ENCODE measurements around the gene MSI2.
A peak's percentile ranks its signal among the peaks of the same experiment; 100 is the strongest.

MSI2 gene

GRCh38 chr17:57589151-57590034 lies 333.1 kb downstream of the MSI2 start:
- no peak for DNase-seq

- no peak for DNase-seq
Measured at GRCh38 chr17:57593739-57594462, 337.6 kb downstream of the MSI2 start.

- no peak for DNase-seq
Measured at GRCh38 chr17:57594767-57595166, 338.4 kb downstream of the MSI2 start.

DNA sequence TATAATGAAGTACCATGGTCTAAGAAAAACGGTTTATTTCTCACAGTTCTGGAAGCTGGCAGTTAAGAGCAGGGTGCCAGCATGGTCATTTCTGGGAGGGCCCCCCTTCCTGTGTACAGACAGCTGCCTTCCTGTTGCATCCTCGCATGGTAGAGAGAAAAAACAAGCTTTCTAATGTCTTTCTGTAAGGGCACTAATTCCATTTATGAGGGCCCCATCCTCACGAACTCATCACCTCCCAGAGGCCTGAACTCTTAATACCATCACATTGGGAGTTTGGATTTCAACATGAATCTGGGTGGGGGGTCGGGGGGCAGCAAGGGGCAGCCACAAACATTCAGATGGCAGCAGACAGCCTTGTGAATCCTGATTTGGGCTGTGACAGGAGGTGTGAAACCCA lies 339.1 kb downstream of the MSI2 start:
- DNase-seq = no peak

DNA sequence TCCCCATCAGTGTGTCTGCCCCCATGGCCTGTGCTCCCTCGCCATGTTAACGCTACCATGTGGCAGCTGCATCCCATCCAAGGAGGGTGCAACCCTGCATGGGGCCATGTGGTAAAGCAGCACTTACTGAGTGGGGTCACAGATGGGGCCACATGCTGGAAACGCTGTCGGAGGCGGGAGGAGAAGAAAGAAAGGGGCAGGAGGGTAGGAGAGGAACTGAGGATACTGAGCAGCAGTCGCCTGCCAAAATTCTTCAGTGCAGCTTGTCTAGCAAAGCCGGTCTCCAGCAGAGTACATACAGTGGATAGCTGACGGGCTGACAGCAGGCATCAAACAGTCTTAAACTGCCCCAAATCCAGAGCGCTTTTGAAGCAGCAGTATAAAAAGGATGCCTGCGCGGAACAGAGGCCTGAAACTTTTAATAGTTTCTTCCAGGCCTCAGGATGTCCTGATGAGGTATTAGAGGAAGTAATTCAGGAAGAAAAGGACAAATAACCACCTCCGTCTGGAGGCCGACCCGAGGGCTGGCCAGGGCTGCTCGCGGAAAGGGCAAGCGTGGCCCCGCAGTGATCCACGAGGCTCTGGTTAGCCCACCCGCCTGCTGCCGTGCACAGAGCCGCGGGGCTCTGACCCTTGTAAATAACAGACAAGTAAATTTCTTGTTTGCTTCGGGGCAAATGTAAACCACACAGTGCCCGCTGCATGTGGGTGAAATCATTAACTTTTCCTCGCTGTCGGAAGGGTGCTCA lies 339.8 kb downstream of the MSI2 start:
- no peak for DNase-seq

DNA sequence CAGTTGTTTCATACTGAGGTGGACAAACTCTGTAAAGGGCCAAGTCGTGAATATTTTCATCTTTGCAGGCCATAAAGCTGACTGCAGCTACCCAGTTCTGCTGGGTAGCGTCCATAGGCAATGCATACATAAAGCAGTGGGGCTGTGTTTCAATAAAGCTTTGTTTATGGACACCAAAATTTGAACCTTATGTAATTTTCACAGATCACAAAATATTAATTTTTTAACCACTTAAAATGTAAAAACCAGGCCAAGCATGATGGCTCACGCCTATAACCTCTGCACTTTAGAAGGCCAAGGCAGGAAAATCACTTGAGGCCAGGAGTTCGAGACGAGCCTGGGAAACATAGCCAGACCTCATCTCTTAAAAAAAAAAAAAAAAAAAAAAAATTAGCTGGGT lies 340.8 kb downstream of the MSI2 start:
- DNase-seq = no peak

- peak; percentile 19 to 43 for DNase-seq
Measured at GRCh38 chr17:57597531-57598453, 341.5 kb downstream of the MSI2 start.

DNA sequence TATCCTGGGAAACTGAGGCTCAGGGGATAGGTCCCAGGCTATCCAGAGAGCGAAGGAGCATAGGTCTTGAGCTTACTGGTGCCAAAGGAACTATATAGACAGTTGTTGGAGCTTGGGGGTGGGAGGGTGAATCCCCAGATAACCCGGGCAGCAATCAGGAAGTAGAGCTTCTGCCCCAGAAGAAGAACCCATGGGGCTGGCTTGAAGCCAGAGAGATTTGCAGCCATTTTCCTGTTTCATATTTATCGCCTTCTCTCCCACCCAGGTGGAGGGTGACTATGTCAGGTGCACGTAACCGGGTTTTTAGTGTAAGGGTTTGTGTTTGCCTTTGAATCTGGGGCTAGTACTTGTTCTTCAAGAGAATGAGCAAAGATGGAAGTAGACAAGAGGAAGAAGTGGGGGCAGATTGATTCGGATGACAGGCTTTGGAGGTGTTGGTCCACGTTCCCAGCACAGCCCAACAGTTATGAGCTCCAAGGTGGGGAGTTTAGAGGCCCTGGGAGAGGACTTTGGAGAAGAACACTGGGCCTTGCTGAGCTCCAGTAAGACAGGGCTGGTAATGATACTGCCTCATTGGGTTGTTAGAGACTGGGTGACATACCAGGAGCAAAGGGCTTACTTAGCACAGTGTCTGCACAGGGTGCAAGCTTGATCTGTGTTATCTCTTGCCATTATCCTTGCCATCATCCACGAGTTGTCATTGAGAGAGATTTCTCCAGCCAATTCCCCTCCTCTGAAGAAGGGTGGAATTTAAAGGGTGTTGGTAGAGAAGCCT lies 343.1 kb downstream of the MSI2 start:
- no peak for DNase-seq

DNA sequence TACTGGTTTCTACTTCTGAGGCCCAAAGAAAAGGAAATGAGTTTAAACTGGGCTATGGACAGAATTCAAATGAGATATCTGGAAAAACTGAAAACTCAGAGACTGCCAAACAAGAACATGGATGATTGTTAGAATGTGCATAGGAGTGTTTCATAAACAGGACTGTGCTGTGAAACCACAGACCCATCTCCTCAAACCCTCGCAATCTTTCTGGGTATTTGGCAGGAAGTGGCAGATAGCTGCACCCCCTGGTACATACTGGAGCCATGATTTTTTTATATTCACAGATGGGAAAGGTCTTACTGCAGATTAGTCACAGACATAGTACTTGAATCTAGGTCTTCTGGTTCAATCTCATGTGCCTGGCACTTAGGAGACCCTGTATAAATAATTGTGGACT lies 343.8 kb downstream of the MSI2 start:
- no peak for DNase-seq

- no peak for DNase-seq
Measured at GRCh38 chr17:57601143-57601735, 344.9 kb downstream of the MSI2 start.

GRCh38 chr17:57602896-57603295 lies 346.6 kb downstream of the MSI2 start:
- no peak for DNase-seq

- no peak for DNase-seq
Measured at GRCh38 chr17:57603546-57603945, 347.2 kb downstream of the MSI2 start.

GRCh38 chr17:57603978-57604377 lies 347.7 kb downstream of the MSI2 start:
- DNase-seq = no peak

- DNase-seq = no peak
Measured at GRCh38 chr17:57604771-57605674, 348.7 kb downstream of the MSI2 start.

- DNase-seq = no peak
Measured at GRCh38 chr17:57605675-57606105, 349.4 kb downstream of the MSI2 start.

DNA sequence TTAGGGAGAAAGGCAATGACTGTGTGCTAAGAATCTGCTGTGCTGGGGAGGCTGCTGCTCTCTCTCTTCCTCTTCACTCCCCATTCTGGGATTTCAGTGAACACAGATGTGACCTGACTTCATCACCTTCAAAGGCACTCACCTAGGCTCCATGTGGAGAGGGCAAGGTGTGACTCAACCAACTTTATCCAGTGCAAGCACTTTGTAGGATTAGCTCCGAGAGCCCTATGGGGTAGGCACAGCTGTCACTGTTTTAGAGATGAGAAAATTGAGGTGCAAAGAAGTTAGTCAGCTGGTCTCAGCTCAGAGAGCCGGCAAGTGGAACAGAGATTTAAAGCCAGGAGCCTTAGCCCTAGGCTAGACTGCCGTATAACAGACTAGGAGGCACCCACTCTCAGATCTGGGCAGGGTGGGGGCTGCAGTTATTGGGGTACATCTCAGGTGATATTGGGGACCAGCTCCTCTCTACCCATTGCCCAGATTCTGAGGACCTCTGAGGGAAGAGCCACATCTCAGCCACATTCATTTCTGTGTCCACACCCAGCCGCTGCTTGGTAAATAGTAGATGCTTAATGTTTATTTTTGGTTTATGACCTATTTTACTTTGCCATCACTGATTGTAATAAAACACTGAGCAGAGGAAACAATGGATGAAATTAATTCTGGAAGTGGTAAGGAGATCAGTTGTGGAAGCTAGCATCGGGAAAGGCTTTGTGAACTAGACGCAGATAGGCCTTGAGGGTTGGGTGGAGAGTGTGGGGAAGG lies 350.0 kb downstream of the MSI2 start:
- no peak for DNase-seq

- DNase-seq = no peak
Measured at GRCh38 chr17:57607553-57608120, 351.3 kb downstream of the MSI2 start.

DNA sequence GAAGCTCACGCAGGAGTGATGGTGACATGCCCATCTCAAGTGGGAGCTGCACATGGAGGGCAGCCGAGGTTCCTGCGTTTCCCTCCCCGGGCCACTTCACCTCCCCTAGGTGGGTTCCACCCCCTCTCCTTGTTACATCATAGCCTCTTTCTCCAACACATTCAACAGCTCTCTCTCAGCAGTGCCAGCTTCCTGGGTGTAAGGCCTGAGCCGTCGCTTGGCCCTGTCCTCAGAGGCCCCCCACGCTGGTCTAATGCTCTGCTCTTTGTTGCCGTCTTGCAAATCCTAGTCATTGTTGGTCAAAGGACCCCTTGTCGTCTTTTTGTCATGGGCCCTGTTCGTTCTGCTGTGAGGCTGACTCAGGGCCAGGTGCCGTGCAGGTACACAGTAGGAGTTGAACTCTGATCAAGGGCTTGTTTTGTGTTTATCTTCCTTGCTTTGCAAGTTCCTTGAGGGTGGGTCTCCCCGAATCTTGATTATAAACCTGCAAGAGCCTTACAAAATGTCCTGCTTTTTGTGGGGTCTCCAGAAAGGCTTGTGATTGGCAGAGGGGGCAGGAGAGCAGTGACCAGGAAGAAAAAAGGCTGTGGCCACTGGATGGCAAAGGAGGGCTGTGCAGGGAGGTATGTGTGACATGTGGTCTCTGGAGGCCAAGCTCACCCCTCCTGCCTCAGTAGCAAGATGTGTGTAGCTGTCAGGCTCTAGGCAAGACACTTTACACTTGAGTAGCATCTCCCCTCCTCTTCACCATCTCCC lies 352.2 kb downstream of the MSI2 start:
- DNase-seq = no peak

Data from NCI-H1930 (cell line).